ENCODE measurements around the gene QRFP.

The QRFP gene

GRCh38 chr9:130933114-130934046, 36.8 kb upstream of the QRFP start:
- no peak for DNase-seq

DNA sequence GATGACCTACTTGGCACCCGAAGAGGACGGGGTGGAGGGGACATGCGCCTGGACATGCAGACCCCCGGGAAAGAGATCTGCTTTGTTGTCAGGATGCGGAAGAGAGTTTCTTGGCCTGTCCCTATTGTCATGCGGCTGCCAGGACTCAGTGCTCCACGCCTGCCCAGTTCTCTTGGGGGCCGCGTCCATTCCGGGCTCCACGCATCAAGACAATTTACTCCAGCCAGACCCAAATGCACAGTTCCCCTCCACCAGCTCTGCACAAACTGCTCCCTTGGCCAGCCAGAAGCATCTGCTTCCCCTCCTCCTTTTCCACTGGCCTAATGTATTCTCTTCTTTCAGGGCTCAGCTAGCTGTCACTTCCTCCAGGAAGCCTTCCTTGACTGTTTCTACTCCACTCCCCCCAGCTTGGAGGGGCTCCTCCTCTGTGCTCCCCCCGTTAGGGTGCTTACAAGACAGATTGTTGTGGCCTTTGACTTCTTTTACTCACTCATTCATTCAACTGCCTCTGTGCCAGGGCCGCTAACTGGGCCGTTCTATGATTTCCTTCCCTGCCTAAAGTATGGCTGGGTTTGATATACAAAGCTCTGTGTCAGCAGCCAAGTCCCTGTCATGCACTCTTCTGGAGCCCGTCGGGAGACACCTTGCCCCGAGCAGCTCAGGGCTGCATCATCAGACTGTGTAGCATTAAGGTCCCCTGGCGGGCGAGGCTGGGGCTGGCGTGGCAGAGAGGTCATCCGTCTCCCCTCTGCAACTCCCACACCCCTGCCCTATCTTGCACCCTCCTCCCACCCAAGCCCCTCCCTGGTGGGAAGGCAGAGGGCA, 35.9 kb upstream of the QRFP start:
- DNase-seq = no peak

GRCh38 chr9:130931508-130932254, 35.1 kb upstream of the QRFP start:
- no peak for DNase-seq

DNA sequence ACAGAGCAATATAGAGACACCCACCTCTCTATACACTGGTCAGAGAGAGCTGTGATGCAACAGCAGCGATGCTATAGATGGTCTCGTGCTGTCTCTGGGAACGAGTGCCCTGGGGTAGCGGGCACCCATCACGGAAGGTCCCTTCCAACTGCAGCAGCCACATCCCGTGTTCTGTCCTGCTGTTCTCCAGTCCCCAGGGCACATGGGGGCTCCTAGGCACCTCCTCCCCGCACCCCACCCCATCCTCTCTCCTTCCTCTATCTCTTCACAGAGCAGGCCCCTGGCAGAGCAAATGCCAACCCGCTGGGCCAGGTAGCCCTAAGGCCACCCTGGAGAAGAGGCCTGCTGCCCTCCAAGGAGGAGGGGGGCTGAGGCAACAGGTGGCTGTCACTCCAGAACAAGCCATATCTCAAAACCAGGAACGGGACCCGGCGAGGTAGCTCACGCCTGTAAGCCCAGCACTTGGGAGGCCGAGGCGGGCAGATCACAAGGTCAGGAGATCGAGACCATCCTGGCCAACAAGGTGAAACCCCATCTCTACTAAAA, 34.3 kb upstream of the QRFP start:
- DNase-seq = no peak

GRCh38 chr9:130930132-130930803, 33.7 kb upstream of the QRFP start:
- DNase-seq = no peak

DNA sequence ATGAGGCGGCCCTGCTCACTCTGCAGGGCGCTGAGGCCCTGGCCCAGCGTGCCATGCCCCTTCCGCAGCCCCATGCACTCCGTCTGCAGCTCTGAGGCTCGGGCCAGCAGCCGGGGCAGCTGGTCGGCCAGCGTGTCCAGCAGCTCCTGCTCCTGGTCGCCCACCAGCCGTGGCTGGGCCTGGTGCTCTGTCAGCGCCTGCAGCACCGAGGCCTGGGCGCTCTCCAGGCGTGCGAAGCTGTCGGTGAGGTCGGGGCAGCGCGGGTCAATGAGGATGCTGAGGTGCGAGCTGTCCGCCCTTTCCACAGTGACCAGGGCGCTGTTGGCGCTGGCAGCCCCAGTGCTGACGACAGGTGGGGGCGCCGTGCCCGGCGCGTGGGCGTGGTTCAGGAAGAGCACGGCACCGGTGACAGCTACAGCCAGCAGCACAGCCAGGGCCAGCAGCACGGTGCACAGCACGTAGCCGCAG, 33.0 kb upstream of the QRFP start:
- no peak for DNase-seq

DNA sequence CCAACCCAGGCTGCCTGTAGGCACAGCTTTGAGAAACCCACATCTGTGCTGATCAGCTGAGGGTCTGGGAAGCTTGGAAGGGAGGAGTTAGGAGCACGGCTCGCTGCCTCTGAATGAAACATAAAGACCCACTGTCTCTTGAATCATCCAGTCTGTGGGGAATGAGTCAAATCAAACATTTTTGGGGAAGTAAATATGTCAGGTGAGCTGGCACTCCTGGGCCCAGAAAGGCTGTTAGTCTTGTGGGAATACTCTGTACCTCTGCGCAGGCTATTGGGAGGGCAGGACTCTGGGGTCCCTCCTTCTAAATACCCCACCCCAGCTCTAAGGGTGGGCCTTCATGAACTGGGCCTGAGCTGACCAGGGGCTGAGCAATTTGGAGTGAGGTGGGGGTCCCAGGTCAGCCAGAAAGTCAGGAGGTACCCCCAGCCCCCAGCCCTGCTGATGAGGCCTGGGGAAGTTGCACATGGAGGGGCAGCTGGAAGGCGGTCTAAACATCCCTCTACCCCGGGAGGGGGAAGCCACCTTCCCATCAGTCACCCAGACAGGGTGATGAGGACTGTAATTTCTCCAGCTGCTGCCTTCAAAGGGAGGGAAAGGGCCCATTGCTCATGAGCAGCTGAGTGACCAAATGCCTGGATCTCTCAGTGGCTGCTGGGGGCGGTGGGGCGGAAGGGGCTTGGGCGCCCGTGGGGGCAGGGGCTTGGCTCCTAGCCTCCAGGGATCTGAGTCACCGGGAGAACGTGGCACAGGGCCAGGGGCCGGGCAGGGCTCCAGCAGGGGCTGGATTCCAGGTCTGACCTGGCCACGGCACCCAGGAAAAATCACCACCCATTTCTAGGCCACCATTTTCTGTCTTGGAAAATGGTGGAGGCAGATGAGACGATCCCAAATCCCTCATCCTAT, 31.6 kb upstream of the QRFP start:
- no peak for DNase-seq

DNA sequence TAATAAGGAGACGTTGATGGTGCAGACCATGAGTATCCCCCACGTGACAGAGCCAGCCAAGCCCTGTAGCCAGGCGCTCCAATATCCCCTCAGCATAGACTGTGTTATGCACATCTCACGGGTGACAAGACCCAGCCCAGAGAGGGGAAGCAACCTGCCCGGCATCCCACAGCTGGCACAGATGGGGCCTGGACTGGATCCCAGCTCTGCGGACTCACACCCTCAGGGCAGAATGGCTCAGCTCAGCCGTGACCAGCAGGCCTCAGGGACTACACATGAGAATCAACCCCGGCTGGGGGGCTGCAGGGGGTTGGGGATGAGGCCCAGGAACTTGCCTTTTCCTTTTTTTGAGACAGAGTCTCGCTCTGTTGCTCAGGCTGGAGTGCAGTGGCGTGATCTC, 30.7 kb upstream of the QRFP start:
- no peak for DNase-seq

- no peak for DNase-seq
Observed at GRCh38 chr9:130925050-130925678, 28.6 kb upstream of the QRFP start.

DNA sequence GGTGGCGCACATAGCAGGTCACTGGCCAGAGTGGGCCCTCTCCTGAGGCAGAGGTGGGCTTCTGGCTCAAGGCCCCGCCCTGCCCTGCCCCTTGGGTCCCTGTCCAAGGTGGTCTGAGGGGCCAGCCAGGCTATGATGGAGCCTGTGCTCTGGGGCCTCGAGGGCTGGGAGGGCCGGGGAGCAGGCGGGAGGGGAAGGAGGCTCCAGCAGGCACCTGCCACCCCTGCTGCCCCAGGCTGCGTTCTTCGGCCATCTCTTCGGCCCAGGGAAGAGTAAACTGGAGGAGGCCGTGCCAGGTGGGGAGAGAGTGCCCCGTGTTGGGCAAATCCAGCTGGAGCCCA, 27.8 kb upstream of the QRFP start:
- no peak for DNase-seq

DNA sequence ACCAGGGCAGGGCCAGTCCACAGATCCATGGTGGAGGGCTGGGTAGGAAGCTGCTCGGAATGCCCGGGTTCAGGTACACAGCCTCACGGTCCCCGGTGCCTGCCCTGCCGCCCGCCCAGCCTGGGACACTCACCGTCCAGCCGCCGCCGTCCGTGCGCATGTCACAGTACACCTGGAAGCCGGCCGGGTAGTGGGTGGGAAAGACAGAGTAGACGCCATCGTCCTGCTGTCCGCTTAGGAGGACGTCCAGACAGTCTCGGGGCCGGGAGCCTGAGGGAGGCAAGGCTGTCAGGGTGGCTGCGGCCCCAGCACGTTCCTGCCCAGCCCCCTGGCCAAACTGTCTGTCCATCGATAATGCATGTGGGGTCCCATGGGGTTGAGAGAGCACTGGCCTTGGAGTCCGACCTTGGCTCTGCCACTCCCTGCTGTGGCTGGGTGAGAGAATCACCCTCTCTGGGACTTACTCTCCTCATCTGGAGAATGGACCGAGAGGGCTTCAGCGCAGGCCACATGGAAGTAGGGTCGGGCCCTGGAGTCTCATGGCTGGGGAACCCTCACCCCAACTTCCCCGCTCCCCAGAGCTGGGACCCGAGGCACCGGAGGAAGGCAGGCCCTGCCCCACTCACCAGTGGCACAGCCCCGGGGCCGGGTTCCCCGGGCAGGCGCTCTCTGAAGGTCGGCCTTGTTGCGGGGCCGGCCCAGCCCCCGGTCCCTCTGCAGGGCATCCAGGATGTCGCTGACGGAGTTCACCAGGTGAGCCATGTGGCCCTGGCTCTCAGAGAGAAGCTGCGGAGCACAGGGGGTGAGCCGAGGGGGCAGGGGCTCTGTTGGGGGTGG, 27.2 kb upstream of the QRFP start:
- no peak for DNase-seq

DNA sequence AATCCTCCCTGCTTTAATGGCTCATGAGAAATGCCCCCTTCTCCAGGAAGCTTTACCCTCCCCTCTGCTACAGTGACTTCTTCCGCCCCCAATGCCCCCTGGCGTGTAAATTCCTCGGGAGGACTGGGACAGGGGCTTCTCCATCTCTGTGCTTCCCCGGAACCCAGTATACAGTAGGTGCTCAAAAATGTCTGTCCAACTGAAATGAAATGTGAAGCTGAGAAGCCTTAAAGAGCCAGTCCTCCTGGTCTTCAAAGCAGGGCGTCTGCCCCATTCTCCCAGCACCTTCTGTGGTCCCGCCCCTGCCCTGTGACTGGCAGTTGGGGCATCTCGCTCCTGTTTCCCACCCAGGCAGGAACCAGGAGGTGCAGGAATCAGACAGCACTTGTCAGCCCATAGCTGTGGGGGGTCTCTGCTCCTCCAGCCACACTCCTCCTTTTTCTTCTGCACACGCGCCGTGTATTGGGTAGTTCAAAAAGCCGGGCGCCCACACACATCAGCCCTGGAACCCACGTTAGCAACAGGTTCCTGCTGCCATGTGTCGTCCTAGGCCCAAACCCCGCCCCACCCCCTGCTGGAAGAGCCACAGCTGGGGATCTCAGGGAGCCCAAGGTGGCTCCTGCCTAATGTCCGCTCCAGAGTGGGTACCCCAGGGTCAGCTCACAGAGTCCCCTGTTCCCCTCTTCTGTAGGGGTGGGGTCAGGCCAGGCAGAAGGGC, 26.4 kb upstream of the QRFP start:
- DNase-seq = no peak

DNA sequence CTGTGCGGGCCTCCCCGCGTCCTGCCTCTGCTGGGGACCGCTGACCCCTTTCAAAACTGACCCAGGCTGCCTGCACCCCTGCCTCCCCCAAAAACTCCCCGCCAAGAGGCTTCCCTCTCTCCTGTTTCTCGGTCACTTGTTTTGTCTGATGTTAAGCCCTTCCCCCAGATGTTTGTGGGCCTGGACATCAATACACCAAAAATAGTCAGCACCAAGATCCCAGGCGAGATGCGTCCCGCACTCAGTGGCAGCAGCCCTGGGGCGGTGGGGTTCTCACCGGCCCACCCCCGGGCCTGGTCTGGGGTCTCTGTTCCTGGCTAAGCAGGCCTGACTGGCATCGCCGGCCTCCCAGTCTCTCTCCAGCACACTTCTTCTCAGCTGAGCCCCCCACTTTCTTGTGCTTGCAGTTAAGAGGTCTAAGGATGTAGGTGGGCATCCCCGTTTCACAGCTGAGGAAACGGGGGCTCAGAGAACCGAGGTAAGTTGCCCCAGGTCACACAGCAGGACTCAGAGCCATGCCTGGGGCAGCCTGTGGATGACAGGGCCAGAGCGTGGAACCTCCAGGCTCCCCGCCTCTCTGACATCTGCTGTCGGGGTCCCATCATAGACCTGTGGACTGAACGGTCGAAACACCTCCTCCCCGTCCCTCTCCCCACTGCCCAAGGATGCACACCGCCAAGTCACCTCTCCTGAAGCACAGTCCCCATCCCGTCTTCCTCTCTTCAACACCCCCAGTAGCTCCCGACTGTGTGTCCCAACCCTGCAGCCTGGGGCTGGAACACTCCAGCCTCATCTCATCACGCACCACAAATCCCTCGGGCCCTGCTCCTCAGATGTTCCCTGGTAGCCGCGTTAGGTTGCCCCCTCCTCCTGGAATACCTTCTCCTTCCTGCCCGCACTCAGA, 25.6 kb upstream of the QRFP start:
- no peak for DNase-seq

- no peak for DNase-seq
Observed at GRCh38 chr9:130921300-130921988, 24.8 kb upstream of the QRFP start.

DNA sequence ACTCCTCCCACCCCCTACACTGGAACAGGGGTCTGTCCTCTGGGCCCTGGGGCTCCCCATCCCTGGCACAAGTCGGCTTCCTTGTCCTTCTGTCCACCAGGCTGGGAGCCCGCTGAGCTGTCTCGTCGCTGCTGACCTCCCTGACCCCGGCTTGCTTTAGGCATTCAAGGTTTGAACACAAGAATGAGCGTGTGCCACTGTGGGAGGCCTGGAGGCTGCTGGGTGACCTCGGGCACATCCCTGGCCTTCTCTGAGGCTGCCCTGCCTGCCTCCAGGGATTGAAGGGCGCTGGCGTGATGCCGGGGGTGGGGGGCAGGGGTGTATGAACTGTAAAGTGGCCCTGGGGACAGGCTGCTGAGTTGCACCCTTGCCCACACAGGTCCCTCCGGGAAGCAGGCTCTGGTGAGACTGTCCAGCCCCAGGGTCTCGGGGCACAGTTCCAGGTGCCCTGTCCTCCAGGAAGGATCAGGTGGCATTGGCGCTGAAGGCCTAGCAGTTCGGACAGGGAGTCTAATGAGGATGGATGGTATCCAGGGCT, 24.2 kb upstream of the QRFP start:
- no peak for DNase-seq

- no peak for DNase-seq
Observed at GRCh38 chr9:130920233-130920632, 23.6 kb upstream of the QRFP start.

DNA sequence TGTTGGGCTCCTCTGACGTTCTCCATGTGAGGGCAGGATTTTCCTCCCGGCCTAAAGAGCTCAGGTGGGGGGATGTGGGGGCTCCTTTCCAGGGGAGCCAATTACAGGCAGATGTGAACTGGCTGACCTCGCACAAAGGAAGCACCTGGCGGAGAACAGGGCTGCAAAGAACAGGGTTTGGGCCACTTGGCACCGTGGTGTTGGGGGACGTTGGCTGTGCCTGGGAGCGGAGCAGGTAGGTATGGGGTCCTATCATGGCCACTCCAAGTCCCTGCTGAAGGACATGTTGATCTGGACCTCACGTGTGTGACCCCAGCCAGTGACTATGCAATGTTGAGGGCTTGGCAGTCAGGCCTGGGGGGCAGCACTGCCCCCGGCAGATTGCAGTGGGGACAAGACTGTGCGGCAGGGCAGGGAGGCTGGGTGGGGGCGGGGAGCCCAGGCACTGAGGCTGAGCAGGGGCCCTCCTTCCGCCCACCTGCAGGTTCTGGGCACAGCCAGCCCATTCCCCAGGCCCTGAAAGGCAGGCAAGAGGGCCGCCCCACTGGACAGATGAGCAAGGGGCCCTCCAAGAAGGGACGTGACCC, 23.0 kb upstream of the QRFP start:
- DNase-seq = no peak
